GM21576 (cell line): ENCODE measurements around the gene SPATA31A1.
"Not testable (repeated sequence)": the region's sequence is repeated elsewhere in the genome, so short reads cannot be mapped to it uniquely, and the experiment has no call there.

Experiments used
- ATAC-seq: cut with Tn5 transposase; IDR thresholded peaks from one replicate; pipeline ENCODE4 v1.9.1; 2021; ENCODE audit warnings: mild to moderate bottlenecking, moderate library complexity; ENCODE audit not compliant: unreplicated experiment

The SPATA31A1 gene

DNA sequence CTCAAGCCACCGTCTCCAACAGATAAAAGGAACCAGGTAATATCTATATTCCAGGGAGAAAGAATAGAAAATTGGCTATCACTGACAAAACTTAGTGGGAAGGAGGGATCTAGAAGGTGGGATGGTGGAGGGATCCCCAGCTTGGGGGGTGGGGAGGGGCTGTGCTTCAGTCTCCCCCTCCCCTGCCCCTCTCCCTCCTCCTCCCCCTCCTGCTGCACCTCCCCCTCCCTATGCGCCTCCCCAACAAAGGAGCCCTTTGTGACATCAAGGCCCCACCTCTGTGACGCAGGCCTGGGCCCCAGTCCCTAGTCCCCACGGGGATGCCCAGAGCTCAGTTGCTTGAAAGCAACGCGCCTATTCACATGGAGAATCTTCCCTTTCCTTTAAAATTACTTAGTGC lies at the start of gene SPATA31A1:
Gene SPATA31A1 (plus strand): TSS at position 301 of the 400 bp plus-strand sequence. CDS start 62 bp downstream, at position 363.
- ATAC-seq: not testable (repeated sequence)

DNA sequence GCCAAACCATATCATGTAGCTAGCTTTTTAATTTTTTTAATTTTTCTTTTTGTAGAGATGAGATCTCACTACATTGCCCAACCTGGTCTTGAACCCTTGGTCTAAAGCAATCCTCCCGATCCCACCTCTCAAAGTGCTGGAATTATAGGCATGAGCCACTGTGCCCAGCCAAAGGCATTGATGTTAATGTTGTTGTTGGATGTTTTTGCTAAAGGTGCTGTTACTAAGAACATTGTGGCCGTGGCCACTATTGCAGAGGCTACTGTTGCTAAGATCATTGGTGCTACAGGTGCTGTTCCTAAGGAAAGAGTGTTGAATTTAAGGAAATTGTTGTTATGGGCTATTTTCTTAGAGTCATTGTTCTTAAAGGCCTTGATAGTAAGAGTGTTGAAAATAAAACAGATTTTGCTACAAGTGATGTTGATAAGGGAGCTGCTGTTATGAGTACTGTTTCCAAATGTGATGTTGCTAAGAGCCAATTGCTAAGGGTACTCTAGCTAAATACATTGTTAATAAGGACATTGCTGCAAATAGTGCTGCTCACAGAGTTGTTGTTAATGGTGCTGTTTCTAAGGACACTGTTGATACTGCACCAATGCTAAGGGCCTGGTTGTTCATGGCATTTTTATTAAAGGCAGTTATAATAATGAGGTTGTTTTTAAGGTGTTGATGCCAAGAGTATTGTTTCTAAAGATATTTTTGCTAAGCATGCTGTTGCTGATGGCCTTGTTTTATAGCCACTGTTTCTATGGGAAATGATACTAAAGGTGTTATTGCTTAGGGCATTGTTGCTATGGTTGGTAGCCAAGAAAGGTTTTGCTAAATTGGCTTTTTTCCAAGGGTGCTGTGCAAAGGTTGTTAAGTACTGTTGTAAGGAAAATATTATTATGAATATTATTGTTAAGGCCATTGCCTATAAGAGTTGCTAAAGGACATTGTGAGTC lies 52.1 kb downstream of the SPATA31A1 start:
- not testable (repeated sequence) for ATAC-seq

DNA sequence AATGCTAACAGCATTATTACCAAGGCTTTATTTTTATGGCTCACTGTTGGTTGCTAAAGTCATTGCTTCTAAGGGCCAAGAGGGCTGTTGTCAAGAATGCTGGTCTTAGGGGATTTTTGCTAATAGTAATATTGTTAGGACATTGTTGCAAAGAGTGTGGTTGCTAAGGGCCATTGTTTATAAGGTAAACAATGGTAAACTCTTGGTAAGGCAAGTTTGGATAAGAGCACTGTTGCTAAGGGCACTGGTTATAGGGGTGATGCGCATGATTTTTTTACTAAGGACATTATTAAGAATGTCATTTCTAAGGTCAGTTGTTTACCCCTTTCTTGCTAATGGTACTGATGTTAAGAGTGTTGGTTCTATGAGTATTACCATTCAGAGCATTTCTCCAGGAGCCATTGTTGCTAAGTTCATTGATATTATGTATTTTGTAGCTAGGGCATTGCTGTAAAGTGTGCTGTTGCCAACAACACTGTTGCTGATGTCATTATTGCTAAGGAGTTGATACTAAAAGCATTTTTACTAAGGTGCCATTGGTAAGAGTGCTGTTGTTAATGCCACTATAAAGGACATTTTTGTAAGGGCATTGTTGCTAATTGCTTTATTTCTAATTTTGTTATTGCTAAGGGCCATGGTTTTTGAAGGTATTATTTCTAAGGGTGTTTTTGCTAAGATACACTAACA lies 55.9 kb downstream of the SPATA31A1 start:
- ATAC-seq: not testable (repeated sequence)
